Stimulated activated CD4-positive, alpha-beta T cell treated with anti-CD3 and anti-CD28 coated beads, Interleukin-15, amount 100 ng/mL, for 1 hour (primary cell): ENCODE results near the gene ADAD2.

Experiments
- DNase-seq, 2 donors: peaks; one replicate each; pipeline ENCODE4 v3.0.0-alpha.2; 2020; ENCODE audit warnings: low read depth in 1 of 2, low spot score in 1 of 2

The ADAD2 gene

GRCh38 chr16:84223456-84223855, 32.5 kb downstream of the ADAD2 start:
- DNase-seq: no peak

- no peak for DNase-seq
Observed at GRCh38 chr16:84224554-84224953, 33.6 kb downstream of the ADAD2 start.

- no peak for DNase-seq
Observed at GRCh38 chr16:84225126-84225525, 34.2 kb downstream of the ADAD2 start.

- DNase-seq: no peak
Observed at GRCh38 chr16:84225571-84225970, 34.6 kb downstream of the ADAD2 start.

GRCh38 chr16:84226026-84226425, 35.1 kb downstream of the ADAD2 start:
- DNase-seq: no peak

GRCh38 chr16:84227548-84227947, 36.6 kb downstream of the ADAD2 start:
- no peak for DNase-seq

- no peak for DNase-seq
Observed at GRCh38 chr16:84228256-84228838, 37.4 kb downstream of the ADAD2 start.

GRCh38 chr16:84229471-84229870, 38.5 kb downstream of the ADAD2 start:
- no peak for DNase-seq

GRCh38 chr16:84232060-84232459, 41.1 kb downstream of the ADAD2 start:
- DNase-seq: no peak

GRCh38 chr16:84232969-84233368, 42.0 kb downstream of the ADAD2 start:
- DNase-seq: no peak

GRCh38 chr16:84233748-84234147, 42.8 kb downstream of the ADAD2 start:
- no peak for DNase-seq

GRCh38 chr16:84234321-84235241, 43.6 kb downstream of the ADAD2 start:
- no peak for DNase-seq

- no peak for DNase-seq
Observed at GRCh38 chr16:84236671-84237070, 45.7 kb downstream of the ADAD2 start.

- no peak for DNase-seq
Observed at GRCh38 chr16:84237994-84238750, 47.2 kb downstream of the ADAD2 start.

GRCh38 chr16:84239141-84239769, 48.3 kb downstream of the ADAD2 start:
- no peak for DNase-seq

- no peak for DNase-seq
Observed at GRCh38 chr16:84239909-84240308, 49.0 kb downstream of the ADAD2 start, which contains the start of gene KCNG4. Gene KCNG4 (minus strand): TSS chr16:84240012. CDS start chr16:84237485, 2,527 bp downstream.

GRCh38 chr16:84240455-84240854, 49.5 kb downstream of the ADAD2 start:
- no peak for DNase-seq

GRCh38 chr16:84241778-84242177, 50.8 kb downstream of the ADAD2 start:
- no peak for DNase-seq

GRCh38 chr16:84242839-84243238, 51.9 kb downstream of the ADAD2 start:
- no peak for DNase-seq

GRCh38 chr16:84243732-84244131, 52.8 kb downstream of the ADAD2 start:
- DNase-seq: no peak

- no peak for DNase-seq
Observed at GRCh38 chr16:84244728-84245127, 53.8 kb downstream of the ADAD2 start.
